Memory B cell (primary cell): ENCODE measurements around the gene AACS.
A peak's percentile ranks its signal among the peaks of the same experiment; 100 is the strongest.
"Not testable (repeated sequence)": the region's sequence is repeated elsewhere in the genome, so short reads cannot be mapped to it uniquely, and the experiment has no call there.

Experiments used
- ATAC-seq: fragments of 150-1000 bp; cut with Tn5 transposase; 2 replicates; pipeline ENCODE4 v1.10.0; 2021; ENCODE audit warnings: low read depth, mild to moderate bottlenecking, moderate library complexity
- DNase-seq, 2 donors: peaks; one replicate each; pipeline ENCODE4 v3.0.0; 2022; ENCODE audit warnings: low spot score in 2 of 2
- H3K27ac Mint-ChIP-seq: one replicate; pipeline ENCODE4 v1.8.0; 2022; ENCODE audit warnings: mild to moderate bottlenecking, moderate library complexity, mixed read lengths
- H3K27me3 Mint-ChIP-seq: one replicate; pipeline ENCODE4 v1.8.0; 2022; ENCODE audit warnings: mixed read lengths
- H3K36me3 Mint-ChIP-seq: one replicate; pipeline ENCODE4 v1.8.0; 2022; ENCODE audit warnings: mild to moderate bottlenecking, mixed read lengths
- H3K4me1 Mint-ChIP-seq: one replicate; pipeline ENCODE4 v1.8.0; 2022; ENCODE audit warnings: mixed read lengths
- H3K4me3 Mint-ChIP-seq: one replicate; pipeline ENCODE4 v1.8.0; 2022; ENCODE audit warnings: mild to moderate bottlenecking, moderate library complexity, mixed read lengths
- H3K9me3 Mint-ChIP-seq: one replicate; pipeline ENCODE4 v1.8.0; 2022; ENCODE audit warnings: mixed read lengths

The AACS gene

GRCh38 chr12:125112614-125113013 lies 47.4 kb downstream of the AACS start:
- H3K27ac Mint-ChIP-seq, DNase-seq, H3K9me3 Mint-ChIP-seq, H3K4me3 Mint-ChIP-seq, H3K27me3 Mint-ChIP-seq, ATAC-seq, H3K4me1 Mint-ChIP-seq: not testable (repeated sequence)
- peaks cover 25% of the 10 kb centered on the region for H3K36me3 Mint-ChIP-seq

GRCh38 chr12:125113263-125113662 lies 48.0 kb downstream of the AACS start:
- Mint-ChIP-seq H3K36me3 (peaks cover 25% of the 10 kb centered on the region), H3K9me3 (no peaks in the 10 kb centered on the region), H3K27ac (no peak overlapping the region), H3K27me3 (no peaks in the 10 kb centered on the region), H3K4me1 (peaks cover 9% of the 10 kb centered on the region), H3K4me3 (no peak overlapping the region)
- no peak for ATAC-seq
- no peak for DNase-seq

- H3K36me3 Mint-ChIP-seq, result peaks cover 30% of the 10 kb centered on the region
- ATAC-seq (no peak), DNase-seq (no peak)
- no peaks in the 10 kb centered on the region for H3K27me3 Mint-ChIP-seq
- H3K4me3 Mint-ChIP-seq, result no peak overlapping the region
- peaks cover 9% of the 10 kb centered on the region for H3K4me1 Mint-ChIP-seq
- H3K27ac Mint-ChIP-seq, result no peak overlapping the region
- no peaks in the 10 kb centered on the region for H3K9me3 Mint-ChIP-seq
These were observed 48.6 kb downstream of the AACS start for GRCh38 chr12:125113789-125114188.

- peak; percentile 91 for ATAC-seq
- no peak overlapping the region for H3K4me3 Mint-ChIP-seq
- H3K36me3 Mint-ChIP-seq, result peaks cover 29% of the 10 kb centered on the region
- no peak overlapping the region for H3K27ac Mint-ChIP-seq
- peaks cover 9% of the 10 kb centered on the region for H3K4me1 Mint-ChIP-seq
- H3K27me3 Mint-ChIP-seq, result no peaks in the 10 kb centered on the region
- H3K9me3 Mint-ChIP-seq, result no peaks in the 10 kb centered on the region
- peak in 1 of 2 donors; percentile 20 for DNase-seq
These were observed 49.3 kb downstream of the AACS start for GRCh38 chr12:125114365-125115141.

GRCh38 chr12:125120566-125120965 lies 55.3 kb downstream of the AACS start:
- H3K4me3 Mint-ChIP-seq, result no peak overlapping the region
- ATAC-seq (no peak), DNase-seq (no peak)
- no peaks in the 10 kb centered on the region for H3K9me3 Mint-ChIP-seq
- H3K27me3 Mint-ChIP-seq, result no peaks in the 10 kb centered on the region
- peaks cover 5% of the 10 kb centered on the region for H3K4me1 Mint-ChIP-seq
- H3K36me3 Mint-ChIP-seq, result peaks cover 18% of the 10 kb centered on the region
- H3K27ac Mint-ChIP-seq, result no peak overlapping the region

- no peak for ATAC-seq
- no peak for DNase-seq
- peaks cover 17% of the 10 kb centered on the region for H3K36me3 Mint-ChIP-seq
- H3K4me1 Mint-ChIP-seq, result peaks cover 5% of the 10 kb centered on the region
- no peaks in the 10 kb centered on the region for H3K9me3 Mint-ChIP-seq
- H3K27me3 Mint-ChIP-seq, result no peaks in the 10 kb centered on the region
- H3K27ac Mint-ChIP-seq, result no peak overlapping the region
- no peak overlapping the region for H3K4me3 Mint-ChIP-seq
These were observed 55.9 kb downstream of the AACS start for GRCh38 chr12:125121106-125121505.

GRCh38 chr12:125122668-125123067 lies 57.4 kb downstream of the AACS start:
- Mint-ChIP-seq H3K9me3 (no peaks in the 10 kb centered on the region), H3K27me3 (no peaks in the 10 kb centered on the region), H3K4me1 (peaks cover 3% of the 10 kb centered on the region), H3K27ac (peak overlapping the region; percentile 28), H3K36me3 (peaks cover 18% of the 10 kb centered on the region), H3K4me3 (no peak overlapping the region)
- DNase-seq (no peak), ATAC-seq (no peak)

- Mint-ChIP-seq H3K9me3 (no peaks in the 10 kb centered on the region), H3K27me3 (no peaks in the 10 kb centered on the region), H3K4me3 (no peak overlapping the region), H3K4me1 (peaks cover 3% of the 10 kb centered on the region), H3K27ac (no peak overlapping the region), H3K36me3 (peaks cover 16% of the 10 kb centered on the region)
- DNase-seq (no peak), ATAC-seq (no peak)
These were observed 59.2 kb downstream of the AACS start for GRCh38 chr12:125124320-125124966.

GRCh38 chr12:125125271-125125670 lies 60.0 kb downstream of the AACS start:
- Mint-ChIP-seq H3K27me3 (no peaks in the 10 kb centered on the region), H3K4me1 (peaks cover 3% of the 10 kb centered on the region), H3K4me3 (no peak overlapping the region), H3K9me3 (no peaks in the 10 kb centered on the region), H3K36me3 (peaks cover 17% of the 10 kb centered on the region), H3K27ac (no peak overlapping the region)
- ATAC-seq (no peak), DNase-seq (no peak)

- no peak for ATAC-seq
- no peak overlapping the region for H3K27ac Mint-ChIP-seq
- no peak overlapping the region for H3K4me3 Mint-ChIP-seq
These were observed 63.4 kb downstream of the AACS start for GRCh38 chr12:125128439-125129178.

GRCh38 chr12:125129179-125129571 lies 63.9 kb downstream of the AACS start:
- Mint-ChIP-seq H3K27me3 (no peaks in the 10 kb centered on the region), H3K27ac (no peak overlapping the region), H3K4me3 (no peak overlapping the region), H3K9me3 (no peaks in the 10 kb centered on the region), H3K36me3 (peaks cover 16% of the 10 kb centered on the region), H3K4me1 (no peaks in the 10 kb centered on the region)
- DNase-seq (no peak), ATAC-seq (no peak)

More at GRCh38 chr12:125128439-125129178, 63.4 kb downstream of the AACS start:
- H3K9me3 Mint-ChIP-seq, result no peaks in the 10 kb centered on the region
- peaks cover 16% of the 10 kb centered on the region for H3K36me3 Mint-ChIP-seq
- no peak for DNase-seq
- peaks cover 2% of the 10 kb centered on the region for H3K4me1 Mint-ChIP-seq
- no peaks in the 10 kb centered on the region for H3K27me3 Mint-ChIP-seq

- ATAC-seq (no peak), DNase-seq (no peak)
- Mint-ChIP-seq H3K36me3 (peaks cover 16% of the 10 kb centered on the region), H3K27me3 (no peaks in the 10 kb centered on the region), H3K9me3 (no peaks in the 10 kb centered on the region), H3K4me3 (no peak overlapping the region), H3K4me1 (no peaks in the 10 kb centered on the region), H3K27ac (no peak overlapping the region)
These were observed 64.5 kb downstream of the AACS start for GRCh38 chr12:125129591-125130255.

- Mint-ChIP-seq H3K4me1 (no peaks in the 10 kb centered on the region), H3K27ac (no peak overlapping the region), H3K36me3 (peaks cover 21% of the 10 kb centered on the region), H3K4me3 (no peak overlapping the region), H3K27me3 (no peaks in the 10 kb centered on the region), H3K9me3 (no peaks in the 10 kb centered on the region)
- DNase-seq (no peak), ATAC-seq (no peak)
These were observed 66.7 kb downstream of the AACS start for GRCh38 chr12:125131958-125132357.
